SU-DHL-6 (cell line): ENCODE measurements around the gene USP25.

Experiments
- CTCF ChIP-seq: fragments of 200-600 bp; sonication (generic); IDR thresholded peaks from one replicate; pipeline ENCODE4 v1.5.1; 2017; ENCODE audit warnings: antibody characterized with exemption, mild to moderate bottlenecking, low read length, moderate library complexity; ENCODE audit not compliant: insufficient read depth, poor library complexity, severe bottlenecking
- EZH2phosphoT487 ChIP-seq: fragments of 200-600 bp; sonication (generic), shearing (Covaris generic); conservative IDR thresholded peaks from 2 replicates; pipeline ENCODE4 v1.6.1; 2018; ENCODE audit warnings: mild to moderate bottlenecking, antibody characterized with exemption, low read length, moderate library complexity, mixed read lengths

GRCh38 chr21:15761507-15762100 is 31.8 kb downstream of the USP25 start:
- no peak for TF ChIP-seq CTCF
- TF ChIP-seq EZH2phosphoT487: no peak
